Measurements from ENCODE around the gene FBH1. TPM values are rescaled to one million over a fixed set of nuclear protein-coding genes. Genes with fewer than 3 reads are reported as not detected.
"Not testable (repeated sequence)": the region's sequence is repeated elsewhere in the genome, so short reads cannot be mapped to it uniquely, and the experiment has no call there.

The FBH1 gene
- total RNA-seq, 1 donor from 2014 or later, result 75.2 TPM

- DNase-seq (ENCODE audit: low read depth), result no peak
These were observed 12.7 kb downstream of the FBH1 start for GRCh38 chr10:5902511-5903274.

GRCh38 chr10:5903563-5903962 is 13.5 kb downstream of the FBH1 start:
- no peak for DNase-seq (ENCODE audit: low read depth)

- DNase-seq (ENCODE audit: low read depth), result no peak
These were observed 14.2 kb downstream of the FBH1 start for GRCh38 chr10:5904227-5904626.

GRCh38 chr10:5905854-5906507 is 15.9 kb downstream of the FBH1 start:
- peak; percentile 92 for DNase-seq (ENCODE audit: low read depth)

- no peak for DNase-seq (ENCODE audit: low read depth)
These were observed 16.6 kb downstream of the FBH1 start for GRCh38 chr10:5906651-5907050.

GRCh38 chr10:5908676-5909075 is 18.6 kb downstream of the FBH1 start:
- DNase-seq (ENCODE audit: low read depth), result not testable (repeated sequence)

- DNase-seq (ENCODE audit: low read depth), result peak; percentile 55
These were observed 20.5 kb downstream of the FBH1 start for GRCh38 chr10:5910323-5911100.

- no peak for DNase-seq (ENCODE audit: low read depth)
These were observed 21.6 kb downstream of the FBH1 start for GRCh38 chr10:5911670-5912069.

GRCh38 chr10:5913736-5914135 is 23.7 kb downstream of the FBH1 start:
- DNase-seq (ENCODE audit: low read depth), result no peak

GRCh38 chr10:5915451-5915850 is 25.4 kb downstream of the FBH1 start:
- DNase-seq (ENCODE audit: low read depth), result no peak

GRCh38 chr10:5917305-5917704 is 27.3 kb downstream of the FBH1 start:
- no peak for DNase-seq (ENCODE audit: low read depth)

- no peak for DNase-seq (ENCODE audit: low read depth)
These were observed 28.7 kb downstream of the FBH1 start for GRCh38 chr10:5918763-5919162.

GRCh38 chr10:5919568-5919967 is 29.5 kb downstream of the FBH1 start:
- DNase-seq (ENCODE audit: low read depth), result no peak

GRCh38 chr10:5921746-5922145 is 31.7 kb downstream of the FBH1 start:
- no peak for DNase-seq (ENCODE audit: low read depth)

- DNase-seq (ENCODE audit: low read depth), result no peak
These were observed 34.8 kb downstream of the FBH1 start for GRCh38 chr10:5924889-5925288.

- DNase-seq (ENCODE audit: low read depth), result no peak
These were observed 37.3 kb downstream of the FBH1 start for GRCh38 chr10:5927306-5927705.

GRCh38 chr10:5929442-5929841 is 39.4 kb downstream of the FBH1 start:
- no peak for DNase-seq (ENCODE audit: low read depth)

- DNase-seq (ENCODE audit: low read depth), result no peak
These were observed 40.2 kb downstream of the FBH1 start for GRCh38 chr10:5930272-5930671.

- no peak for DNase-seq (ENCODE audit: low read depth)
These were observed 42.3 kb downstream of the FBH1 start for GRCh38 chr10:5932345-5932744.

GRCh38 chr10:5933909-5934546 is 44.0 kb downstream of the FBH1 start:
- DNase-seq (ENCODE audit: low read depth), result no peak

- DNase-seq (ENCODE audit: low read depth), result no peak
These were observed 45.6 kb downstream of the FBH1 start for GRCh38 chr10:5935628-5936027.

GRCh38 chr10:5937016-5937415 is 47.0 kb downstream of the FBH1 start:
- DNase-seq (ENCODE audit: low read depth), result no peak
